Endothelial cell of umbilical vein (primary cell): ENCODE results near the gene KRTAP9-9.

Experiments used
- EZH2 ChIP-seq: IDR thresholded peaks from 2 replicates; pipeline ENCODE4 v1.6.1; 2012; ENCODE audit warnings: borderline replicate concordance, low read depth, mild to moderate bottlenecking, moderate library complexity, low read length, inconsistent platforms; ENCODE audit not compliant: severe bottlenecking
- FOS ChIP-seq: IDR thresholded peaks from 2 replicates; pipeline ENCODE4 v1.6.1; 2011; ENCODE audit warnings: mild to moderate bottlenecking, low read length, moderate library complexity, borderline replicate concordance; ENCODE audit not compliant: insufficient read depth
- JUN ChIP-seq: IDR thresholded peaks from 2 replicates; pipeline ENCODE4 v1.6.1; 2011; ENCODE audit warnings: borderline replicate concordance, low read depth; ENCODE audit not compliant: insufficient read length, insufficient read depth
- POLR2A ChIP-seq: IDR thresholded peaks from 2 replicates; pipeline ENCODE4 v1.6.1; 2012; ENCODE audit warnings: low read depth, mild to moderate bottlenecking, control low read depth, low read length
- POLR2AphosphoS5 ChIP-seq: IDR thresholded peaks from 2 replicates; pipeline ENCODE4 v1.6.1; 2012; ENCODE audit warnings: low read depth, mild to moderate bottlenecking, control low read depth, low read length, moderate library complexity; ENCODE audit not compliant: insufficient read depth
- TF ChIP-seq, protein P1 (sequence below), 2 donors: IDR thresholded peaks; 1 replicate in 1 of 2; 2 replicates in 1 of 2; pipeline ENCODE4 v1.5.1; 2011; ENCODE audit warnings: low read length in 2 of 2, mild to moderate bottlenecking in 2 of 2, moderate library complexity in 2 of 2, control low read depth in 1 of 2, inconsistent platforms in 1 of 2, low read depth in 1 of 2; ENCODE audit not compliant: insufficient read depth in 1 of 2; ENCODE audit errors: extremely low read depth in 1 of 2

DNA sequence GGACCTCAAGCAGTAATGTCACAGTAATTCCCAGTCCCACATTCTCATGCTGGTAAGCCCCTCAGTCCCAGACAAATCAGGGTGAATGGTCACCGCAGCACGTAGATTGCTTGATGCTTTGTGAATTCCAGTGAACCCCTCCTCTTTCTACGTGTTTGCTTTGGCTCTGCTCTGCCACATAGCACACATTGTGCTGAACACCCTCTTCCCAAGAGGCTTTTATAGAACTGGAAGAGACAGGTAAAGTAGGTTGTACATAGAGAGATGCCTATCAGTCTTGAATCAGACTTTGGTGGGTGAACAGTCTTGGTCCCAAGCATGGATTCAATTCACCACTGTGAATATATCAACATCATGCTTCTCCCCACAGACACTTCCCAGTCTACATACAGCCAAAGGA lies 9.4 kb downstream of the KRTAP9-9 start:
- TF ChIP-seq, protein P1, sequence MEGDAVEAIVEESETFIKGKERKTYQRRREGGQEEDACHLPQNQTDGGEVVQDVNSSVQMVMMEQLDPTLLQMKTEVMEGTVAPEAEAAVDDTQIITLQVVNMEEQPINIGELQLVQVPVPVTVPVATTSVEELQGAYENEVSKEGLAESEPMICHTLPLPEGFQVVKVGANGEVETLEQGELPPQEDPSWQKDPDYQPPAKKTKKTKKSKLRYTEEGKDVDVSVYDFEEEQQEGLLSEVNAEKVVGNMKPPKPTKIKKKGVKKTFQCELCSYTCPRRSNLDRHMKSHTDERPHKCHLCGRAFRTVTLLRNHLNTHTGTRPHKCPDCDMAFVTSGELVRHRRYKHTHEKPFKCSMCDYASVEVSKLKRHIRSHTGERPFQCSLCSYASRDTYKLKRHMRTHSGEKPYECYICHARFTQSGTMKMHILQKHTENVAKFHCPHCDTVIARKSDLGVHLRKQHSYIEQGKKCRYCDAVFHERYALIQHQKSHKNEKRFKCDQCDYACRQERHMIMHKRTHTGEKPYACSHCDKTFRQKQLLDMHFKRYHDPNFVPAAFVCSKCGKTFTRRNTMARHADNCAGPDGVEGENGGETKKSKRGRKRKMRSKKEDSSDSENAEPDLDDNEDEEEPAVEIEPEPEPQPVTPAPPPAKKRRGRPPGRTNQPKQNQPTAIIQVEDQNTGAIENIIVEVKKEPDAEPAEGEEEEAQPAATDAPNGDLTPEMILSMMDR (IDR thresholded peaks at IDR 0.05; ENCODE audit: extremely low read depth in 1 of 2, insufficient read depth in 1 of 2, low read depth in 1 of 2, low read length in 2 of 2), result no peak
- TF ChIP-seq POLR2A (no peak), JUN (no peak), EZH2 (no peak), POLR2AphosphoS5 (no peak), FOS (no peak)
